Stimulated activated CD4-positive, alpha-beta T cell treated with anti-CD3 and anti-CD28 coated beads, TNF-alpha, amount 100 ng/mL, for 24 hours (primary cell): ENCODE data around the gene VDR.
"Not testable (repeated sequence)": the region's sequence is repeated elsewhere in the genome, so short reads cannot be mapped to it uniquely, and the experiment has no call there.

ENCODE experiments used
- DNase-seq, 3 experiments: peaks; one replicate each; pipeline ENCODE4 v3.0.0-alpha.2; 2020; ENCODE audit warnings: low read depth in 3 of 3

Gene VDR

DNA sequence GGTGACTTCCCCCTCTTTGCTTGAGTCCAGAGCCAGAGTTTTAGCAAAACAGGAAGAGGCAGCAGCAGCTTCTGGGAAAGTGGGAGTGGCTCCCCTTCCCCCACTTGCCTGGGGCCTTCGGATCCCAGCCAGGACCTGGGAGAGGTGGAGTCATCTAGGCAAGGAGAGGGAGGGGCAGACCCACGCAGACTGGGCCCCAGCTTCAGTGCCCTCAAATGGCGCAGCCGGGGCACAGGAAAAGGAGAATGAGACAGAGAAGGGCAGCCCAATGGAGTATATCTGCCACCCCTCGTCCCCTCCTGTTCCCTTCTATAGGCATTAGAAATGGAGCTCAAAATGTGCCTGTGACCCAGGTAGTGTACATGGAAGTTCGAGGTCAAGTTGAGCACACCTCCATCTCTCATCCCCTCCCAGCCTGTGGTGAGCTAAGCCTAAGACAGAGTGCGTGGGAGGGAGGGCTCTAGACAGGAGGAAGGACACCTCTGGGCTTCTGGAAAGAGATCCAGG lies 75.8 kb downstream of the VDR start:
- no peak for DNase-seq

DNA sequence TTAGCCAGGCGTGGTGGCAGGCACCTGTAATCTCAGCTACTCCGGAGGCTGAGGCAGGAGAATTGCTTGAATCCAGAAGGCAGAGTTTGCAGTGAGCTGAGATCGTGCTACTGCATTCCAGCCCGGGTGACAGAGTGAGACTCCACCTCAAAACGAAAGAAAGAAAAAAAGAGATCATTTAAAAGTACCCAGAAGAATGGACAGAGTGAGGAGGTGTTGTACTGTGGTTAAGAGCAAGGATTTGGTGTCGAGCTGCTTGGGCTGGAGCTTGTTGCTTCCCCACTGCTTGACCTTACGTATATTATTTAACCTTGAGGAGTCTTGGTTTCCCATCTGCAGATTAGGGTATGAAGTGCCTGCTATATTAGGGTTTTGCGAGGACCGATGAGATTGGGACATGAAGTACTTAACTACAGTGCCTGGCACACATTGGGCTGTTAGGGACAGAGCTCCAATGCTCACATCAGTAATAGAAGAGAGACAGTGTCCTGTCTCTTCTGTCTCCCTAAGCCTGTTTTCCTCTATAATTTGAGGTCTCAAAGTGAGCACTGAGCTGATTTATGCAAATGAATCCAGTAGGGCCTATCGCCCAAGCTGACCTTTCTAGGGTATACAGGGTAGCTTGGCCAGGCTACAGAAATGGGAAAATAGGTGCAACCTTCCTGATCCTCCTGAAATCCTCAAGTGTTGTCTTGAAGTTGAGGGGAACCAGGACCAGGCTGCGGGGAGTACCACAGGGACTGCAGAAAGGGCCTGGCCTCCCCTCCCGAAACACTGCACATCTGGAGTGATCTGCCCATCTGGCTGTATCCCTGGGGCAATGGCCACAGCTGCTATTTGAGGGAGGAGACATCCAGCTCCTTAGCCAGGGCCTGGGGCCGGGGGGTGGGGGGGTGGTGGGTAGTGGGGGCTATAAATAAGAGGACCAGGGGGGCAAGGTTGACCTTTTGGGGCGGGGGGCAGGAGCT lies 76.5 kb downstream of the VDR start:
- no peak for DNase-seq

DNA sequence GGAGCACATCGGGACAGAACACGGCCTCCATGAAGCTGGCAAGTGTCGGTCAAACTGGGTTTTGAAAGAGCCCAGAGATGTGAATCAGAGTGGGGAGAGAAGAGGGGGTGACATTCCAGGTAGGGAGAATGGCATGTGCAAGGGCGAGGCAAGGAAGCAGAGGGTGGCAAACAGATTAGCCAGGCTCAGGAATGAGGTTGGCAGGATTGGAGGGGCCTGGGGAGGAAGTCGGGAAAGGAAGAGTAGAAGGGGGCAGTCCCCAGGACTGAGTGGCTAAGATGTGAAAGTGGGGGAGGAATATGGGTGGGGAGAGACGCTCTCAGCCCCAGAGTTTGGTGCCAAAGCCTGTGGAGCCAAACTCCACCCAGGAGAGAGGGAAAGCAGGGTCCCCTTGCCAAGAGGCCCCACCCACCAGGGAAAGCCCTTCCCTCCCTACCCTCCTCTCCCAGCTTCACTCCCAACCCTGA lies 79.6 kb downstream of the VDR start:
- DNase-seq: no peak

DNA sequence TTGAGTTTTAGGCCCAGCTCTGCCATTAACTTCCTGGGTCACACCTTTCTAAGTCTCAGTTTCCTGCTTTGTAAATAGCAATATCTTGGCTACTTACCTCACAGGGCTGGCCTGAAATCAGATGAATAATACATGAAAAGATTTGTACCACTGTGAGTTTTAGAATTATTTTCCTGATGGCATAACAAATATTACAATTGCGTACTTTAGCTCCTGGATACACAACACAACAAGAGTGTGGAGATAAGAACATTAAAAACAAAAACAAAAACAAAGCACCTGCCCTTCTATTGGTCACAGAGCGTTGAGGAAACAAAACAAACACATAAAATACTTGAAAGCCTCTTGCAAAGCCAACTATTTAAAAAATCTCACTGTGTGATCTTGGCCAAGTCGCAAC lies 80.2 kb downstream of the VDR start:
- DNase-seq: no peak

DNA sequence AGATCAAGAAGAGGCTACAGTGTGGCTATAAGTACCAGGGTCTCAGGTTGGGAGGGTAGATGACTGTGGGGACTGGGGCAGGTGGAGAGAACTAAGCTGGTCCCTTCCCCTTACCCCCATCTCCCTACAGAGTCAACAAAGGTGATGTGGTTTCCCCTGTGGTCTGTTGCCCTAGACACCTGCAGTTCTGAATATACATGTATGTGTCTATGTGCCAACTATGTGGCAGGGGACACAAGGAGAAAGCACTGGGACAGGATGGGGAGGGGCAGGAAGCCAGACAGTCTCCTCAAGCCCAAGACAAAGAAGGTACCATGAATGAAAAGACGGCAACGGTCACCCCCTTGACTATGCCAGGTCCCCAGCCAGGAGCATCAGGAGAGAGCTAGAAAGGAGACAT lies 80.6 kb downstream of the VDR start:
- no peak for DNase-seq

DNA sequence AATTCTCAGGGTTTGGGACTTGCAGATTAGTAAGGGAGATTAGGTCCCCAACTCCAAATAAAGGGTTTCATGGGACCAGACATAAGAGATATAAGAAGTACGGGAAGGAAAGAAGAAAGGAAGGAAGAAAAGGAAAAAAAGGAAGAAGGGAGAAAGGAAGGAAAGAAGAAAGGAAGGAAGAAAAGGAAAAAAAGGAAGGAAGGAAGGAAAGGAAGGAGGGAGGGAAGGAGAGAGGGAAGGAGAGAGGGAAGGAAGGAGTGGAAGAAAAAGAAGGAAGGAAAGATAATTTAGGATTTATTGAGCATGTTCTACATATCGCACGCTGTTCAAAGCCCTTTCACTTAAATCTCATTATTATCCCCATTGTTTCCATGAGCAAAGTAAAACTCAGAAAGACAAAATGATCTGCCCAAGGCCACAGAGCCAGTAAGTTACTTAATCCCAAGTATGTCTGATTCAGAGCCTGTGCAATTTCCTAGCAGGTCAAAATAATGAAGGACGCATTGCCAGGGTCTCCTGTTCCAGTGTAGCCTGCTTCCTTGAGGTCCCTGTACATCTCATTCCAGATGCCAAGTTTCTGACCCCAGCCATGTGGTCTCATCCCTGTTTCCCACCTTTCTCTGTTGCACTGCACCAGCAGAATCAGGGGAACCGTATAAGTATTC lies 81.2 kb downstream of the VDR start:
- DNase-seq: no peak

DNA sequence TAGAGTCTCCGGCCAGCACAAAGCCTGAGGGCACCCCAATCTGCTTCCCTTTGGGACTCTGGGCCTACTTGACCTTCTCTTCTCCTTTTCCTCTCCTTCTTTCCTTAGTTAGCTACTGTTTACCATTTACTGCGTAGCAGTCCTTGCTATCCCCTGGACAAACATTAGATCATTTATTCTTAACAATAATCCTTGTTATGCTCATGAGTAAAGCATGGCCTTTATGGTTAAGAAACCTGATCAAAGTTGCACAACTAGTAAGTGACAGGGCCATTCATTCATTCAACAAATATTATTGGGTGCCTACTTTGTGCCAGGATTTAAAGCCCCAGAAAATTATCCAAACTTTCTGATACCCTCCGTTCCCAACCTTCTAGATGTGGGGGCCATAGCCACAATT lies 81.9 kb downstream of the VDR start:
- DNase-seq: no peak

DNA sequence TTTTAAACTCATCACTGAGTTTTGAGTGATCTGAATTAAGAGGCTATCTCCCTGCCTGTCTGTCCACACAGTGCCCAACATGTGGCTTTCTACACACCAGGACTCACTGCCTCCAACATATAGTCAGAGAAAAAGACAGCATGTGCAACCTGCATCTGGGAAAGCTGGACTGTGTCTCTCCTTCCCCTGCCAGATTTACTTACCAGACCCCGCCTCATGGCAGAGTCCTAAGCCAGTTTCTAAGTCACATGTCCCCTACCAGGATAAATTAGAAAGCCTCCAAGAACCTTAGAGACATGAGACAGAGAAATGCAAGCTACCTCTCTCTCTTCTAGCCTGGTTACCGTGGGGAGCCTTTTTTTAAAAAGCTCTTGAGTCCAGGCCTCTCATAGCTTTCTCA lies 82.4 kb downstream of the VDR start:
- no peak for DNase-seq

DNA sequence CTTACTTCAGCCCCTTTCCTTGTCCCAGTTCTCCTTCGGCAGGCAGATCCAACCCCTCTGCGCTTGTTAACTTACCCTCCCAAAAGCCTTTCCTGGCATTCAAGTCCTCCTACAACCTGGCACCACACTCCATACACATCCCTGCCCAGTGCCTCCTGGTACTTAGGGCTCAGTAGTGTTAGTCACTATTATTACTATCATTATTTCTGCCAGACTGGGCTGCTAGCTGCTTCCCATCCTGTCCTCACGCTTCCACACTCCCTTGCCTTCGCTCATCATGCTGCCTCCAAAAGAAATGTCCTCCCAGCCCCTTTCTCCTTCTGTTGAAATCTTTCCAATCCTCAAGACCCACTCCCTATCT lies 83.5 kb downstream of the VDR start:
- no peak for DNase-seq

DNA sequence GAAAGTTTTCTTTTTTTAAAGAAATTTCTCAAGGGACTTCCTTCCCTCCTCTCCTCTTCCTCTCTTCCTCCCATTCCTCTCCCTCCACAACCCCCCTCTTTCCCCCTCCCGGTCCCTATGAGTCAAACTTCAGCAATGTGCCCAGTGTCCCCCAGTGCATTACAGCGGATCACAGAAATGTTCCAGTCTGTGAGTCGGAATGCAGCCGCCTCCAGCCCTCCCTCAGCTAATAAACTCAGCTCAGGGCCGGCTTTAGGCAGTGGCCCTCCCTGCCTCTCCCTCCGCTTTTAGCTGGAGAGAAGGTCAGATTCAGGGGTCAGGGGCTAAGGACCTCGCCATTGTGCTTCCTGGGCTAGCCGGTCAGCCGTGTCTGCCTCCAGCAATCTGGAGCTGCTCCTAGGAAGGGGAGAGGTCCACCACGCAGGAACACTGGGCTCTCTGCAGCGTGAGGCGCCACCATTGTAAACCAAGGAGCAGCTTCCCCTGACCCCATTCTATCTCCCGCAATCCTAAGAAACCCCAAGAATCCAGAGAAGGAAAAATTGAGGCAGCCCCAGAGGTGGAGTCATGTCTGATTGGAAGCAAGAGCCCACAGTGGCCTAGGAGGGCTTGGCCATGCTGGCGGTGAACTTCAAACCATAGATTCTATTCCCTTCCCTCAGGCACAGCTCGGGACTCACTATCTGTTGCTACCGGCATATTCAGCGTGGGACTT lies 84.0 kb downstream of the VDR start:
- no peak for DNase-seq

DNA sequence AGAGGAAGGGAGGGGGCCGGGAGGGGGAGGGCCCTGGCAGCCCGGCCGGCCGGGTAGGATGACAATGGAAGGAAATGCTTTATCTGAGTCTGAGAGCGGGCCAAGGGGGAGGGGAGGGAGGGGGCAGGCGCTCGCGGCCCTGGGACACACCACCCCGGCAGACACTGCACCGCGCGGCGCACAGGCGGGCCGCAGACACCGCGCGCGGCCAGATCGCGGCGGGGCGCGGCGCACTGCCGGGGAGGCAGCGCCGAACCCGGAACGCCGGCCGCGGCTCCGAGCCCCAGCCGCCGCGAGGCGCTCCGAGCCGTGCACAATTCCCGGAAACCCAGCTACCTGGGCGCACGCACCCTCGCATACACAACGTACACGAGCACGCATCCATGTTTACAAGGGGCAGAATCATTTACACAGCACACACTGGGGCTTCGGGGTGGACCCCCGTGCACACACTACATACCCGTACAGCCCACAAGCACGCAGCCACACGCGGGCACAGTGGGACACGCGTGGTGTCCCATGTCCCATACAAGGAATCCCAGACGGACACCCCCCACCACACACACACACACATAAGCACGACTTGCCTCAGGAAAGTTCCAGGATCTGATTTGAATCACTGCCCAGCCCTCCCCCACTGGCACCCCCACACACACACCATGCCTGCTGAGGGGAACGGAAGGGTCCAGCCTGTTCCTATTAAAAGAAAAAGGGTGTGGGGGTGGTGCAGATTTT lies 84.7 kb downstream of the VDR start, which contains the start of gene HDAC7:
TSS of gene HDAC7 (minus strand) at position 8 of the 735 bp plus-strand sequence. CDS start 118 bp downstream, outside the sequence.
- peak in 2 of 3 experiments; percentile 55 to 83 for DNase-seq

DNA sequence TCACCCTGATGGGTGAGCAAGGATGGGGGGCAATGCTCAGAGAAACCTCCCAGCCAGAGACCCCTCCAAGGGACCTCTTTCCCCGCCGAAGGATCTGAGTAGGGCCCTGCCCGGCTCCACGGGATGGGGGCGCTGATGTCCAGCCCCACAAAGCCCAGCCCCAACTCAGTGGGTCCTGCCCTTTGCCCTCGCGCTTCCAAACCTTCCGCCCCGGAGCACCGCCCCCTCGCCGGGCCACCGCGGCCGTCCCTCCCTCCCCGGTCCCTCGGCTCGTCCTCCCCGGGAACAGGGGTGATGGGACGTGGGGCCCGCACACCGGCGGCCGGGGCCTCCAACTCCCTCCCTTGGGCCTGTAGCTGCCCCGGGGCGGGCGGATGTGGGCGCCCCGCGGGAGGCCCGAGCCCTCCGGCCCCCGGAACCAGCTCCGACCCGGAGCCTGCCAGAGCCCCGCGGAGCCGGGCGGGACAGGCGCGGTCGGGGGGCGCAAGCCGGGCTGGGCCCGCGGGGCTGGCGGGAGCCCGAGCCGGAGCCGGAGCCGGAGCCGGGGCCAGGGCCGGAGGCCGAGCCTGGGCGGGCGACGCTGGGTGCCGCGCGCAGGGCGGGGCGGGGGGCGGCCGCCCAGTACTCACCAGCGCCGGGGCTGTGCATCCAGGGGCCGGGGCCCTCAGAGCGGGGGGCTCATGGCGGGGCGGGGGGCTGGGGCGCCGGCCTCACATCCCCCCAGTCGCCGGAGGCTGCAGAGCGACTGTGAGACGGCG lies 85.5 kb downstream of the VDR start:
- DNase-seq: peak in 1 of 3 experiments; percentile 68

DNA sequence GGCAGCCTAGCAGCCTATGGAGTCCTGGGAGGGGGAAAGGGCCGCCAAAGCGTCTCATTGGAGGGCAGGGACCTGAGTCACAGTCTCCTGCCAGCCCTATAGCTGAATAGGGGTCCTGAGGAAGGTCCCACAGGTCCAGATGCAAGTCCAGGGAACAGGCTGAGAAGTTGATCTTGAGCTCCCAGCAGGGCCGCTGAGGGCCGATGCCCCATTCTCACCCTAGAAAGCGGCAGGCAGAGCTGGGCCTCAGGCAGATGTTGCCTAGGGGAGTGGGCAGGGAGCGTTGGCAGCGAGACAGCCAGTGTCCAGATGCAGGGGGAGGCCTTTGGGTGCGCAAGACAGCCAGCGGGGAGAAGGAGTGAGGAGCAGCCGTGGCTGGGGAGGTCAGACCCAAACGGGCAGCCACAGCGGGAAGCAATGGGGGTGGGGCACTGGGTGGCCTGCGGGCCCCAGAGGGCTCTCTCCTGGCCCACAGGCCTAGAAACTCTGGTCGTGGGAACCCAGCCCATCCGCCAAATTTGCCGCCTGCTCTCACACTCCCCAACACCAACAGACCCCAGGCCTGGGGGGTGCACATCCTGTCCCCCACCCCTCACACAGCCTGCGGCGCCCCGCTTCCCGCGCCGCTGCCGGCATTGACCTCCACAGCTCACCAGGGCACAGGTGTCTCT lies 86.2 kb downstream of the VDR start:
- peak in 1 of 3 experiments; percentile 54 for DNase-seq

DNA sequence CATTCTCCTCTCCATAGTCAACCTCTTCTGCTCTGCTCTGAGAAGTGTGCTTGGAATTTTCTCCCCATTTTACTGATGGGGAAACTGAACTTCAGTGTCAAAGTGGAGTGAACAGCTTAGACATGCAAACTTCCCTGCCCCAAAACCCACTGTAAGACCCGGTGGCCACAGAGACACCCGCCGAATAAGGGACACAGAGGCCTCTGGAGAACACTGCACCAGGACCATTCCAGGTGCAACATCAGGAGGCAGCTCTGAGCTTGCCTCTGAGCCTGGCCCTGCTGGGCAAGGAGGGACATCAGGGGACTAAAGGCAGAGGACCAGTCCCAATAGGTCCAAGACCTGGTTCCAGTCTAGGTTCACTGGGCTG lies 86.8 kb downstream of the VDR start:
- no peak for DNase-seq

DNA sequence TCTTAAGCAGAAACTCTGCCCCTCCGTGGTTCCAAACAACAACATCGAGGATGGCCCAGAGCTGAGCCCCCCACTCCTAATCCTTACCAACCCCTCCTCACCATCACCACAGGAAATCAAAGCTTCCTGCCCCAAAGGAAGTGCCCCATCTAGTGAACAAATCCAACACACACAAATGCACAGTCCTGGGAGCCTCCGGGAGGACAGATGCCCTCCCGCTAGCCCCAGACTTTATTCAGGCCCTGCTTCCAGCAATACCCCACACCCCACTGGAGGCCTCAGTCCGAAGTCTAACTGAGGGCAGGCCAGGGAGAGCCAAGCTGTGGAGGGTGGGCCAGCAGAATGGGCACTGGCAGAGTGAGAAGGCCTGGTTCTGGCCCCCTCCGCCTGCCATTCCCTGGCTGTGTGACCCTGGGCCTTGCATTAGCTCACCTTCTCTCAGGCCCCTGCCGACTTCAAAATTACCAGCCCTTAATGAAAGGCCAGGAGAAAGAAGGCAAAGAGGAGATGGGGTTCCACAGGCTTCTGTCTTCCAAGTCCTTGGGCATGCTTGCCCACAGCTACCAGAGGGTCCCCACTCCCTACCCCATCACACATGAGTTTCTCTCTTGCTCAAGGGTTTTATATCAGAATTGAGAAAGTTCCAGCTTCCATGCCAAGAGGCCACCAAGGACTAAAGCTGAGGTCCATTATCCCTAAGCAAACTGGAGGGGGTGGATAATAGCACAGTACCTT lies 87.4 kb downstream of the VDR start:
- DNase-seq: no peak

DNA sequence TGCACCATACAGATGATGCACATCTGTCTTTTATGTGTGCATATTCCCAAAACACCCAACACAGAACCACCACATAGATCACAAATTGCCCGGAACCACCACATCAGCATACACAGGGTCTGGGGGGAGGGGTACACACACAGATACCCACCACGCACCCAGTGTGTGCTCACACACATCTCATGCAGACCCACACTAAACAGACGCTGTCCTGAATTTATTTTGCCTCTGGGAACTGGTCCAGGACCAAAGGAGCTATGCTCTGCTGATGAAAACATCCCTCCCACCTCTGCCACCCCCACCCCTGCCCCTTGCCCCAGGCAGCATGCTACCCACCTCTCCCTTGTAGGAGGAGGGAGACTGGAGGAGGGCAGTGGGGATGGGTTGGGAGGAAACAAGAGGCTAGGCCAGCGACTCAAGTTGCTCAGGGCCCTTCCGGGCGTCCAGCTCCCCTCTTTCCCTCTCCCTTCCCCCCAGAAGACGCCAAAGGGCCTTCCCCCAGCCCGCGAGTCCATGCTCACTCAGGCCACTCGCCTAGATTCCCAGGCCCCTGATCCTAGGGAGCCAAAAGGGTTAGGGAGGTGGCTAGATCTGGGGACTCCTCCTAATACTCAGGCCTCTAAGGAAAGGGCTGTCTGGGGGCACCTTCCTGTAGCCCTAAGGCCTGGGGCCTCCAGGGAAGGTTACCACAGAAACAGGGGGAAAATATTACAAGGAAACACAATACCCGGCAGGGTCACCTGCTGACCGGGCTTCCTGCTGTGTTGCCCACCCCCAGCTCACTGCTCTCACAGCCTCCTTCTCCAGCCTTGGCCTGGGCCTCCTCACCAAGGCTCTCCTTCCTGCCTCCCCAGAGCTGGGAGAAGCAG lies 88.2 kb downstream of the VDR start:
- no peak for DNase-seq

DNA sequence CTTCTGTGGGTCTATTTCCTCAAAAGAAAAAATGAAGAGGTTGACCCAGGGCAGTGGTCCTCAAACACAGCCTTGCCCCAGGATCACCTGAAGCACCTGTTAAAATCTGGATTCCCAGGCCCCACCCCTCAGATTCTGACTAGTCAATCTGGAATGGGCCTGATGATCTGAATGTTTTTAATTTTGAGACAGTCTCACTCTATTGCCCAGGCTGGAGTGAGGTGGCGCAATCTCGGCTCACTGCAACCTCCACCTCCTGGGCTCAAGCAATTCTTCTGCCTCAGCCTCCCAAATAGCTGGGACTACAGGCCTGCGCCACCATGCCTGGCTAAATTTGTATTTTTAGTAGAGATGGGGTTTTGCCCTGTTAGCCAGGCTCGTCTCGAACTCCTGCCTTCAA lies 89.3 kb downstream of the VDR start:
- DNase-seq: not testable (repeated sequence)

DNA sequence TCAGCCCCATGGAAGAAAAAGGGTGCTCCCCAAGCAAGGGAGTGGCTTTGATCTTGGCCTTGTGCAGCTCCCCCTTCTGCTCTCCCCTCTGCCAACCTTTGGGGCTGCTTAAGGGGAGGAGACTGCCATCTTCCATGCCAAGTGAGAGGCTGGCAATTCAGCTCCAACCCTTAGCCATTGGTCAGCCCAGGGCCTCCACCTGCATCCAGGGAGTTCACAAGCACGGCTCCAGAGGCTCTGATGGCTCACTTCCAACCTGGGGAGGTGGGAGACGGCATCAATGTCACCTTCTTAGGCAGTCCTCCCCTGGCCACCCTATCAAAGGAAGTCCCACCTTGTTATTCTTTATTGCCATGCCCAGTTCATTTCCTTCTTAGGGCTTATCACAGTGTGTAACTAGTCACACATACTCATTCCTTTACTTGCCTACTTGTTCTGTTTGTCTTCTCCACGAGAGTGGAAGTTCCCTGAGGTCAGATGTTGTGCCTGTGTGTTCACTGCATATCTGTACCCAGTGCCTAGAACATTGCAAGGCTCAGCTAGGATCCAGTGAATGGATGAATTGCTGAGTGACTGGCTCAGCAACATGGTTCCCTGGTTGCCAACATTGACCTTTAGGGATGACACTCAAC lies 90.1 kb downstream of the VDR start:
- no peak for DNase-seq
